Fibroblast of mammary gland (primary cell): ENCODE measurements around the gene RMC1.

Experiments
- DNase-seq: peaks from one replicate; pipeline ENCODE4 v3.0.0-alpha.2; 2010; ENCODE audit warnings: low read depth
- H3K4me3 ChIP-seq: 2 replicates; pipeline ENCODE4 v1.5.1; 2011; ENCODE audit warnings: low read depth, mild to moderate bottlenecking, low read length, moderate library complexity; ENCODE audit not compliant: control insufficient read depth
- TF ChIP-seq, protein P1 (sequence below): conservative IDR thresholded peaks from 2 replicates; pipeline ENCODE4 v1.5.1; 2011; ENCODE audit warnings: low read depth, low read length, inconsistent platforms; ENCODE audit not compliant: control insufficient read depth, insufficient read depth

Gene RMC1

GRCh38 chr18:23526501-23527063 lies 23.3 kb downstream of the RMC1 start:
- TF ChIP-seq, protein P1, sequence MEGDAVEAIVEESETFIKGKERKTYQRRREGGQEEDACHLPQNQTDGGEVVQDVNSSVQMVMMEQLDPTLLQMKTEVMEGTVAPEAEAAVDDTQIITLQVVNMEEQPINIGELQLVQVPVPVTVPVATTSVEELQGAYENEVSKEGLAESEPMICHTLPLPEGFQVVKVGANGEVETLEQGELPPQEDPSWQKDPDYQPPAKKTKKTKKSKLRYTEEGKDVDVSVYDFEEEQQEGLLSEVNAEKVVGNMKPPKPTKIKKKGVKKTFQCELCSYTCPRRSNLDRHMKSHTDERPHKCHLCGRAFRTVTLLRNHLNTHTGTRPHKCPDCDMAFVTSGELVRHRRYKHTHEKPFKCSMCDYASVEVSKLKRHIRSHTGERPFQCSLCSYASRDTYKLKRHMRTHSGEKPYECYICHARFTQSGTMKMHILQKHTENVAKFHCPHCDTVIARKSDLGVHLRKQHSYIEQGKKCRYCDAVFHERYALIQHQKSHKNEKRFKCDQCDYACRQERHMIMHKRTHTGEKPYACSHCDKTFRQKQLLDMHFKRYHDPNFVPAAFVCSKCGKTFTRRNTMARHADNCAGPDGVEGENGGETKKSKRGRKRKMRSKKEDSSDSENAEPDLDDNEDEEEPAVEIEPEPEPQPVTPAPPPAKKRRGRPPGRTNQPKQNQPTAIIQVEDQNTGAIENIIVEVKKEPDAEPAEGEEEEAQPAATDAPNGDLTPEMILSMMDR = no peak
- no peak overlapping the region for H3K4me3 ChIP-seq
- DNase-seq = no peak

GRCh38 chr18:23528580-23529472 lies 25.5 kb downstream of the RMC1 start:
- DNase-seq = peak; percentile 93
- no peak overlapping the region for H3K4me3 ChIP-seq
- TF ChIP-seq, protein P1 = no peak

GRCh38 chr18:23529604-23530003 lies 26.3 kb downstream of the RMC1 start:
- H3K4me3 ChIP-seq = no peak overlapping the region
- TF ChIP-seq, protein P1 = no peak
- peak; percentile 86 for DNase-seq

GRCh38 chr18:23530195-23530594 lies 26.9 kb downstream of the RMC1 start:
- no peak for DNase-seq
- TF ChIP-seq, protein P1 = no peak
- no peak overlapping the region for H3K4me3 ChIP-seq

DNA sequence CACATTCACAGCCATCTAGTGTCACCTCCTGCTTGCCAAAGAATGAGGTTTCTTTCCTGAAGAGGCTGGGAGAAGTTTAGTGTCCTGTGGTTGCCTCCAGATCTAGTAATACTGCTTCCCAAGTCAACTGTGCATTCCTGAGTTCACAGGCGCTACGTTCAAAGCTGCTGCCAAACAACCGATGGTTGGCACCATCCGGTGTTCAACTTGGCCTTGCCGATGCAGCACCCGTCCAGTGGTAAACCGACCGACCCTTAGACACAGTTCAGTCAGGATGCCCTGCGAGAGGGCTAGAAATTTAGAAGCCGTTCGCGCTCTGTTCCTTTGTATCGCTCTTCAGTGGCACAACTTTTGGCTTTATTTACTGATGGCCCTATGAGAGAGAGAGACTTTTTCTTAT lies 28.6 kb downstream of the RMC1 start:
- H3K4me3 ChIP-seq = no peak overlapping the region
- DNase-seq = no peak
- TF ChIP-seq, protein P1 = no peak

GRCh38 chr18:23532848-23533247 lies 29.5 kb downstream of the RMC1 start:
- TF ChIP-seq, protein P1 = no peak

More at GRCh38 chr18:23532848-23533247, 29.5 kb downstream of the RMC1 start:
- no peak for DNase-seq
- H3K4me3 ChIP-seq = no peak overlapping the region
